CD14-positive monocyte (primary cell): Measurements from ENCODE around the gene DHFR. TPM values are rescaled to one million over a fixed set of nuclear protein-coding genes. Genes with fewer than 3 reads are reported as not detected.

Experiments
- DNase-seq, 3 donors: peaks; one replicate each; pipeline ENCODE4 v3.0.0-alpha.2; 2011 to 2022
- H2AFZ ChIP-seq: 2 replicates; pipeline ENCODE4 v1.6.0; 2012; ENCODE audit warnings: mild to moderate bottlenecking, low read depth, low read length, inconsistent platforms; ENCODE audit not compliant: insufficient read depth, poor library complexity, severe bottlenecking
- H3K27ac ChIP-seq, 2 donors: 1 replicate in 1 of 2; 2 replicates in 1 of 2; pipeline ENCODE4 v1.5.1; 2012 to 2013; ENCODE audit warnings: low read length in 2 of 2, control low read depth in 1 of 2, inconsistent platforms in 1 of 2, low read depth in 1 of 2, mild to moderate bottlenecking in 1 of 2
- H3K27me3 ChIP-seq, 2 donors: one replicate each; pipeline versions ENCODE4 v1.6.0 to v1.6.1; 2011 to 2013; ENCODE audit warnings: low read length in 2 of 2; ENCODE audit not compliant: control insufficient read depth in 2 of 2, insufficient read depth in 2 of 2
- H3K36me3 ChIP-seq, 2 donors: replicated peaks in 1 of 2; 1 replicate in 1 of 2; 2 replicates in 1 of 2; pipeline versions ENCODE4 v1.5.1 to v1.6.1; 2012 to 2013; ENCODE audit warnings: low read length in 2 of 2, control low read depth in 1 of 2, inconsistent platforms in 1 of 2, mild to moderate bottlenecking in 1 of 2; ENCODE audit not compliant: insufficient read depth in 2 of 2, control insufficient read depth in 1 of 2
- H3K4me1 ChIP-seq, 2 donors: 1 replicate in 1 of 2; 2 replicates in 1 of 2; pipeline versions ENCODE4 v1.5.1 to v1.6.1; 2012 to 2013; ENCODE audit warnings: low read length in 2 of 2, control low read depth in 1 of 2, inconsistent platforms in 1 of 2, mild to moderate bottlenecking in 1 of 2, moderate library complexity in 1 of 2; ENCODE audit not compliant: insufficient read depth in 2 of 2, control insufficient read depth in 1 of 2
- H3K4me2 ChIP-seq: replicated peaks from 2 replicates; pipeline ENCODE3; 2012; ENCODE audit warnings: low read length, moderate library complexity, mild to moderate bottlenecking; ENCODE audit not compliant: poor library complexity, severe bottlenecking; ENCODE audit errors: extremely low read depth
- H3K4me3 ChIP-seq, 3 experiments: fragments of 200-600 bp in 1 of 3; sonication (generic) in 1 of 3; replicated peaks in 1 of 3; 1 replicate in 2 of 3; 2 replicates in 1 of 3; pipeline ENCODE4 v1.5.1; 2011 to 2013; ENCODE audit warnings: low read length in 3 of 3, mild to moderate bottlenecking in 3 of 3, control low read depth in 2 of 3, low read depth in 2 of 3, inconsistent platforms in 1 of 3, moderate library complexity in 1 of 3
- H3K79me2 ChIP-seq: 2 replicates; pipeline ENCODE4 v1.6.0; 2012; ENCODE audit warnings: mild to moderate bottlenecking, control low read depth, inconsistent platforms, low read length, moderate library complexity; ENCODE audit not compliant: insufficient read depth
- H3K9ac ChIP-seq: 2 replicates; pipeline ENCODE4 v1.6.0; 2017; ENCODE audit warnings: low read length, mild to moderate bottlenecking; ENCODE audit not compliant: insufficient read depth, poor library complexity, severe bottlenecking
- H3K9me3 ChIP-seq, 2 donors: replicated peaks in 1 of 2; 1 replicate in 1 of 2; 2 replicates in 1 of 2; pipeline versions ENCODE4 v1.5.1 to v1.6.1; 2012 to 2013; ENCODE audit warnings: low read length in 2 of 2, control low read depth in 1 of 2; ENCODE audit not compliant: control insufficient read depth in 1 of 2, insufficient read depth in 1 of 2
- H4K20me1 ChIP-seq: 2 replicates; pipeline ENCODE4 v1.6.0; 2012; ENCODE audit warnings: mild to moderate bottlenecking, low read length, control low read depth, moderate library complexity; ENCODE audit not compliant: insufficient read depth
- H3K27ac Mint-ChIP-seq, 7 donors: one replicate each; pipeline ENCODE4 v1.8.0; 2020; ENCODE audit warnings: mild to moderate bottlenecking in 7 of 7, mixed read lengths in 7 of 7, moderate library complexity in 6 of 7, inconsistent platforms in 2 of 7
- H3K27me3 Mint-ChIP-seq, 3 donors: one replicate each; pipeline ENCODE4 v1.8.0; 2021 to 2022; ENCODE audit warnings: low read depth in 3 of 3, mild to moderate bottlenecking in 3 of 3, mixed read lengths in 3 of 3, moderate library complexity in 3 of 3, inconsistent platforms in 1 of 3
- H3K36me3 Mint-ChIP-seq, 2 donors: one replicate each; pipeline ENCODE4 v1.8.0; 2020; ENCODE audit warnings: mixed read lengths in 2 of 2, inconsistent platforms in 1 of 2, mild to moderate bottlenecking in 1 of 2
- H3K4me1 Mint-ChIP-seq: one replicate; pipeline ENCODE4 v1.8.0; 2020; ENCODE audit warnings: mild to moderate bottlenecking, mixed read lengths
- H3K4me3 Mint-ChIP-seq, 2 donors: one replicate each; pipeline ENCODE4 v1.8.0; 2020; ENCODE audit warnings: mild to moderate bottlenecking in 2 of 2, mixed read lengths in 2 of 2, moderate library complexity in 1 of 2
- H3K9me3 Mint-ChIP-seq, 7 donors: one replicate each; pipeline ENCODE4 v1.8.0; 2020 to 2022; ENCODE audit warnings: mixed read lengths in 7 of 7, mild to moderate bottlenecking in 6 of 7, moderate library complexity in 6 of 7, inconsistent platforms in 2 of 7
- WGBS: methylation state at CpG from one replicate; pipeline ENCODE4 v1.1.5; 2013; ENCODE audit warnings: missing lambda C conversion rate; ENCODE audit not compliant: insufficient coverage; 5-methylcytosine and 5-hydroxymethylcytosine counted together
- intact Hi-C, 2 donors: fragments of 100-400 bp; cut with micrococcal nuclease; formaldehyde crosslinking; loops; one replicate each; pipeline versions ENCODE4 v1.15.0 to v1.15.1; 2023
- polyA plus RNA-seq, 3 donors: library from polyadenylated mRNA; depleted of rRNA in 1 of 3; unstranded in 2 of 3; stranded (reverse) in 1 of 3; fragments of 300-500 nt in 2 of 3; fragments of >200 nt in 1 of 3; fragmentation: Illumina TruSeq in 2 of 3; gene quantifications; 1 replicate in 2 of 3; 2 replicates in 1 of 3; pipeline ENCODE4 v1.2.3, GENCODE V29; 2012 to 2021
- TF ChIP-seq, protein P1 (sequence below): fragments of 200-600 bp; IDR thresholded peaks from one replicate; pipeline ENCODE4 v1.8.0; 2022; ENCODE audit warnings: antibody characterized with exemption, mild to moderate bottlenecking

Gene DHFR
- polyA plus RNA-seq, 3 donors, result 0.75 to 2.9 (median 1.1) TPM

GRCh38 chr5:80615266-80615914, 39.4 kb downstream of the DHFR start:
- Histone ChIP-seq H3K4me1 (peaks cover 11 to 12% of the 10 kb centered on the region in 2 donors), H3K79me2 (no peaks in the 10 kb centered on the region), H3K9me3 (peaks cover 4 to 5% of the 10 kb centered on the region in 2 donors), H3K4me3 (no peak overlapping the region), H4K20me1 (no peaks in the 10 kb centered on the region), H3K4me2 (no peak overlapping the region), H3K36me3 (no peaks in the 10 kb centered on the region), H2AFZ (no peak overlapping the region), H3K27me3 (no peaks in the 10 kb centered on the region), H3K9ac (no peak overlapping the region), H3K27ac (no peak overlapping the region)
- no peak for DNase-seq
- Mint-ChIP-seq H3K9me3 (peaks cover 3 to 9% (median 3%) of the 10 kb centered on the region in 7 donors), H3K27me3 (peaks cover 0 to 2% (median 0%) of the 10 kb centered on the region in 3 donors), H3K4me1 (peaks cover 12% of the 10 kb centered on the region), H3K27ac (no peak overlapping the region), H3K36me3 (peaks cover 7% of the 10 kb centered on the region in 2 donors), H3K4me3 (no peak overlapping the region)
- intact Hi-C loops, result no loop called here
- WGBS, result 97% methylated on average over 14 of the region's 17 CpGs
- TF ChIP-seq, protein P1, sequence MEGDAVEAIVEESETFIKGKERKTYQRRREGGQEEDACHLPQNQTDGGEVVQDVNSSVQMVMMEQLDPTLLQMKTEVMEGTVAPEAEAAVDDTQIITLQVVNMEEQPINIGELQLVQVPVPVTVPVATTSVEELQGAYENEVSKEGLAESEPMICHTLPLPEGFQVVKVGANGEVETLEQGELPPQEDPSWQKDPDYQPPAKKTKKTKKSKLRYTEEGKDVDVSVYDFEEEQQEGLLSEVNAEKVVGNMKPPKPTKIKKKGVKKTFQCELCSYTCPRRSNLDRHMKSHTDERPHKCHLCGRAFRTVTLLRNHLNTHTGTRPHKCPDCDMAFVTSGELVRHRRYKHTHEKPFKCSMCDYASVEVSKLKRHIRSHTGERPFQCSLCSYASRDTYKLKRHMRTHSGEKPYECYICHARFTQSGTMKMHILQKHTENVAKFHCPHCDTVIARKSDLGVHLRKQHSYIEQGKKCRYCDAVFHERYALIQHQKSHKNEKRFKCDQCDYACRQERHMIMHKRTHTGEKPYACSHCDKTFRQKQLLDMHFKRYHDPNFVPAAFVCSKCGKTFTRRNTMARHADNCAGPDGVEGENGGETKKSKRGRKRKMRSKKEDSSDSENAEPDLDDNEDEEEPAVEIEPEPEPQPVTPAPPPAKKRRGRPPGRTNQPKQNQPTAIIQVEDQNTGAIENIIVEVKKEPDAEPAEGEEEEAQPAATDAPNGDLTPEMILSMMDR, result no peak

DNA sequence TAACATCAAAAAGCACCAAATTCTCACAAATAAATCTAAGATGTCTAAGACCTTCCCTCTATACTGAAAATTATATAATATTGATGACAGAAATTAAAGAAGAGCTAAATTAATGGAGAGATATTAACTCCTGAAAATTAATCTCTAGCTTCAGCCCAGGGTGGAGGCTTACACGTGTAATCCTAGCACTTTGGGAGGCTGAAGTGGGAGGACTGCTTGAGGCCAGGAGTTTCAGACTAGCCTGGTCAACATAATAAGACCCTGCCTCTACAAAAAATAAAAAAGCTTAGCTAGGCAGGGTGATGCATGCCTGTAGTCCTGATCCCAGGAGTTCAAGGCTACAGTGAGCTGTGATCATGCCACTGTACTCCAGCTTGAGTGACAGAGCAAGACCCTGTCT, 45.1 kb downstream of the DHFR start:
- no CpG with 5 or more reads among the region's 1 CpG for WGBS
- Histone ChIP-seq H3K79me2 (no peaks in the 10 kb centered on the region), H3K27ac (no peak overlapping the region), H4K20me1 (no peaks in the 10 kb centered on the region), H3K4me2 (no peak overlapping the region), H2AFZ (no peak overlapping the region), H3K4me1 (peaks cover 21 to 23% of the 10 kb centered on the region in 2 donors), H3K9ac (no peak overlapping the region), H3K4me3 (no peak overlapping the region), H3K9me3 (peaks cover 4 to 5% of the 10 kb centered on the region in 2 donors), H3K27me3 (no peaks in the 10 kb centered on the region), H3K36me3 (no peaks in the 10 kb centered on the region)
- Mint-ChIP-seq H3K4me1 (peaks cover 22% of the 10 kb centered on the region), H3K36me3 (peaks cover 2 to 6% of the 10 kb centered on the region in 2 donors), H3K4me3 (no peak overlapping the region), H3K9me3 (peaks cover 3 to 15% (median 5%) of the 10 kb centered on the region in 7 donors), H3K27me3 (peaks cover 0 to 2% (median 0%) of the 10 kb centered on the region in 3 donors), H3K27ac (no peak overlapping the region)
- DNase-seq, result no peak
- intact Hi-C loops, result no loop called here
- TF ChIP-seq, protein P1, result no peak
